AG09319 (cell line): ENCODE data around the gene TMEM59L.
A peak's percentile ranks its signal among the peaks of the same experiment; 100 is the strongest.

ENCODE experiments used
- DNase-seq: peaks from one replicate; pipeline ENCODE4 v3.0.0-alpha.2; 2010; ENCODE audit warnings: low read depth; ENCODE audit errors: extremely low read depth
- CTCF ChIP-seq: IDR thresholded peaks from 2 replicates; pipeline ENCODE4 v1.5.1; 2011; ENCODE audit warnings: low read depth, mild to moderate bottlenecking, inconsistent platforms, low read length, moderate library complexity

The TMEM59L gene

GRCh38 chr19:18603255-18603957 is 9.3 kb upstream of the TMEM59L start:
- no peak for DNase-seq
- peak; percentile 26 for TF ChIP-seq CTCF

GRCh38 chr19:18603958-18604819 is 8.5 kb upstream of the TMEM59L start:
- no peak for TF ChIP-seq CTCF
- DNase-seq: no peak

GRCh38 chr19:18604820-18605159 is 7.9 kb upstream of the TMEM59L start:
- TF ChIP-seq CTCF: no peak

GRCh38 chr19:18605196-18605545 is 7.5 kb upstream of the TMEM59L start:
- TF ChIP-seq CTCF: no peak
- DNase-seq: no peak

More at GRCh38 chr19:18604820-18605159, 7.9 kb upstream of the TMEM59L start:
- DNase-seq: no peak

- DNase-seq: no peak
- TF ChIP-seq CTCF: no peak
Observed at GRCh38 chr19:18605546-18606280, 7.0 kb upstream of the TMEM59L start.

- no peak for TF ChIP-seq CTCF
- no peak for DNase-seq
Observed at GRCh38 chr19:18606281-18607225, 6.1 kb upstream of the TMEM59L start, which contains the start of gene CRLF1. CRLF1 (minus strand) TSS chr19:18606799; CDS start chr19:18606656, 143 bp downstream.
